HEK293 (cell line): ENCODE measurements around the gene SRRM4.

Experiments
- ZBTB10 ChIP-seq: fragments of 450-650 bp; formaldehyde crosslinking; IDR thresholded peaks from 2 replicates; pipeline ENCODE4 v1.5.1; 2016; ENCODE audit warnings: missing biosample characterization, missing genetic modification characterization
- ZNF157 ChIP-seq: fragments of 450-650 bp; formaldehyde crosslinking; IDR thresholded peaks from 2 replicates; pipeline ENCODE4 v1.5.1; 2016; ENCODE audit warnings: missing biosample characterization, missing genetic modification characterization
- TF ChIP-seq, protein P1 (sequence below): fragments of 450-650 bp; formaldehyde crosslinking; IDR thresholded peaks from 2 replicates; pipeline ENCODE4 v1.5.1; 2016; ENCODE audit warnings: missing biosample characterization, missing genetic modification characterization

- TF ChIP-seq ZNF157 (tag by site-specific recombination) (no peak), ZBTB10 (tag by site-specific recombination) (no peak)
- TF ChIP-seq, protein P1, sequence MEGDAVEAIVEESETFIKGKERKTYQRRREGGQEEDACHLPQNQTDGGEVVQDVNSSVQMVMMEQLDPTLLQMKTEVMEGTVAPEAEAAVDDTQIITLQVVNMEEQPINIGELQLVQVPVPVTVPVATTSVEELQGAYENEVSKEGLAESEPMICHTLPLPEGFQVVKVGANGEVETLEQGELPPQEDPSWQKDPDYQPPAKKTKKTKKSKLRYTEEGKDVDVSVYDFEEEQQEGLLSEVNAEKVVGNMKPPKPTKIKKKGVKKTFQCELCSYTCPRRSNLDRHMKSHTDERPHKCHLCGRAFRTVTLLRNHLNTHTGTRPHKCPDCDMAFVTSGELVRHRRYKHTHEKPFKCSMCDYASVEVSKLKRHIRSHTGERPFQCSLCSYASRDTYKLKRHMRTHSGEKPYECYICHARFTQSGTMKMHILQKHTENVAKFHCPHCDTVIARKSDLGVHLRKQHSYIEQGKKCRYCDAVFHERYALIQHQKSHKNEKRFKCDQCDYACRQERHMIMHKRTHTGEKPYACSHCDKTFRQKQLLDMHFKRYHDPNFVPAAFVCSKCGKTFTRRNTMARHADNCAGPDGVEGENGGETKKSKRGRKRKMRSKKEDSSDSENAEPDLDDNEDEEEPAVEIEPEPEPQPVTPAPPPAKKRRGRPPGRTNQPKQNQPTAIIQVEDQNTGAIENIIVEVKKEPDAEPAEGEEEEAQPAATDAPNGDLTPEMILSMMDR (tag by site-specific recombination): no peak
Observed at GRCh38 chr12:119071638-119072231, 90.4 kb downstream of the SRRM4 start.
